Choroid plexus epithelial cell (primary cell): ENCODE results near the gene KIAA0232.

Source experiments
- DNase-seq: peaks from one replicate; pipeline ENCODE4 v3.0.0-alpha.2; 2010; ENCODE audit warnings: low read depth
- H3K4me3 ChIP-seq: 2 replicates; pipeline ENCODE4 v1.5.1; 2011; ENCODE audit warnings: low read depth, mild to moderate bottlenecking, control low read depth, low read length, moderate library complexity
- TF ChIP-seq, protein P1 (sequence below): conservative IDR thresholded peaks from 2 replicates; pipeline ENCODE4 v1.5.1; 2011; ENCODE audit warnings: low read depth, mild to moderate bottlenecking, control low read depth, inconsistent platforms, low read length, moderate library complexity

Gene KIAA0232

DNA sequence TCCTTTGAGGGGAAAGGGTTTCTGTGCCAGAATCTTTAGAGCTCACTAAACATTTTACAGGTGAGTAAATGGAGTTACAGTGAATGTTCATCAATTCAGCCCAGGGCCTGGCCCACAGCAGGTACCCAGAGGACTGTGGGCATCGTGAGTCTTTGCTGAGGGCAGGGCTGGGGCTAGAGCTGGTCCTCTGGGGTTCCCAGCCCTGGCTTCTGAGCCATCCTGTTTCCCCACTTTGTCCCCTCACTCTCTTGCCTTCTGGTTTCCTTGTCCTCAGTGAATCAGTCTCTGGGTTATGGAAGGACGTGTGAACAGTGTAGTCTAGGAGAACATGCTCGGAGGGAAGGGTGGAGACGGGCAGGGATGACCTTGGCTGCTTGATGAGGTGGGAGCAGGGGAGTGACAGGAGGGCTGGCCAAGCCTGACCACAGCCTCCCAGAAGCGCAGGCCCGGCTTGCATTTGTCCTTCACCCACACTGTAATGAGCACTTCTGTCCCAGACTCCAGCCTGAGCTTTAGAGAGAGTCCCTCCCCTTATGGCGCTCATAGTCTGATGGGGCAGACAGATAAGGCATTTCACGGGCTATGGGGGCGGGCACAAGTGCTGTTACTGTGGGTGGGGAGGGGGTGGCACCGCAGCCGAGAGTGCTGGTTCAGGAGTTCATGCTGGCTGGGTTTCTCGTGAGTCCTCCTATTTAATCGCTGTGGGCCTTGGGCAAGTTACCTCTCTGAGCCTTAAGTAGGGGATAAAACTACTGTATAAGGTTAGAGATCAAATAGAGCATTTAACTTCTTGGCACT is 144.4 kb downstream of the KIAA0232 start:
- no peak for DNase-seq
- H3K4me3 ChIP-seq = no peak overlapping the region
- TF ChIP-seq, protein P1, sequence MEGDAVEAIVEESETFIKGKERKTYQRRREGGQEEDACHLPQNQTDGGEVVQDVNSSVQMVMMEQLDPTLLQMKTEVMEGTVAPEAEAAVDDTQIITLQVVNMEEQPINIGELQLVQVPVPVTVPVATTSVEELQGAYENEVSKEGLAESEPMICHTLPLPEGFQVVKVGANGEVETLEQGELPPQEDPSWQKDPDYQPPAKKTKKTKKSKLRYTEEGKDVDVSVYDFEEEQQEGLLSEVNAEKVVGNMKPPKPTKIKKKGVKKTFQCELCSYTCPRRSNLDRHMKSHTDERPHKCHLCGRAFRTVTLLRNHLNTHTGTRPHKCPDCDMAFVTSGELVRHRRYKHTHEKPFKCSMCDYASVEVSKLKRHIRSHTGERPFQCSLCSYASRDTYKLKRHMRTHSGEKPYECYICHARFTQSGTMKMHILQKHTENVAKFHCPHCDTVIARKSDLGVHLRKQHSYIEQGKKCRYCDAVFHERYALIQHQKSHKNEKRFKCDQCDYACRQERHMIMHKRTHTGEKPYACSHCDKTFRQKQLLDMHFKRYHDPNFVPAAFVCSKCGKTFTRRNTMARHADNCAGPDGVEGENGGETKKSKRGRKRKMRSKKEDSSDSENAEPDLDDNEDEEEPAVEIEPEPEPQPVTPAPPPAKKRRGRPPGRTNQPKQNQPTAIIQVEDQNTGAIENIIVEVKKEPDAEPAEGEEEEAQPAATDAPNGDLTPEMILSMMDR = no peak

- H3K4me3 ChIP-seq = no peak overlapping the region
- TF ChIP-seq, protein P1 = no peak
- DNase-seq = no peak
Observed at GRCh38 chr4:6928081-6928480, 145.6 kb downstream of the KIAA0232 start.

DNA sequence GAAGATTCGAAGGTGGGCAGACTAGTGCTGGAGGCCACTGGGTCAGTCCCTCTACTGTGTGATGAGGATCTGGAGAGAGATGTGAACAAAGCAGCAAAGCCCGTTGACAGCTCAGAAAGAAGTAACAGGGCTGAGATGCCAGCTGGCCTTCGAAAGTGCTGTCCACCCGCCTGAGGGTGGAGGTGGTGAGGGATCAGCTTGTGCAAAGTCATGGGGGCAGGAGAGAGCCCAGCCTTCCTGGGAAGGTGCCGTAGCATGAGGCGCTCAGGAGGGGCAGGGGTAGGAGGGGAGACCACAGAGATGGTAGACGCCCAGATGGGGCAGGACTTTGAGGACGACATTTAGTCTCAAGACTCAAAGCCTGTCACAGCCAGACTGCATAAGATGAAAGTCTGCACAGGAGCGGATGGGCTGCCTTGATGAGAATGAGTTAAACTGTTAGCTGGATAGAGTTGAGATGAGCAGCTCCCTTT is 146.8 kb downstream of the KIAA0232 start:
- no peak overlapping the region for H3K4me3 ChIP-seq
- TF ChIP-seq, protein P1 = no peak
- no peak for DNase-seq

GRCh38 chr4:6929812-6930464 is 147.4 kb downstream of the KIAA0232 start:
- DNase-seq = no peak
- H3K4me3 ChIP-seq = no peak overlapping the region
- TF ChIP-seq, protein P1 = no peak

- TF ChIP-seq, protein P1 = no peak
- H3K4me3 ChIP-seq = no peak overlapping the region
- DNase-seq = no peak
Observed at GRCh38 chr4:6932475-6932874, 149.9 kb downstream of the KIAA0232 start.

- TF ChIP-seq, protein P1 = no peak
- H3K4me3 ChIP-seq = no peak overlapping the region
- no peak for DNase-seq
Observed at GRCh38 chr4:6932918-6933317, 150.4 kb downstream of the KIAA0232 start.
